Mucosa of descending colon (tissue), 3 donors: ENCODE measurements around the gene GPR17. TPM values are rescaled to one million over a fixed set of nuclear protein-coding genes. Genes with fewer than 3 reads are reported as not detected.
A peak's percentile ranks its signal among the peaks of the same experiment; 100 is the strongest.

Experiments
- ATAC-seq: fragments of 200-7000 bp; cut with Tn5 transposase; one replicate; pipeline ENCODE4 v1.9.1; 2020; ENCODE audit warnings: mild to moderate bottlenecking, moderate library complexity
- DNase-seq, 3 donors: peaks; one replicate each; pipeline ENCODE4 v3.0.0-alpha.2; 2020
- H3K36me3 ChIP-seq: fragments of 200-600 bp; one replicate; pipeline ENCODE4 v1.8.0; 2021; ENCODE audit warnings: low read depth, mild to moderate bottlenecking
- H3K4me1 ChIP-seq: fragments of 200-600 bp; one replicate; pipeline ENCODE4 v1.8.0; 2021; ENCODE audit warnings: low read depth, mild to moderate bottlenecking
- H3K4me3 ChIP-seq: fragments of 200-600 bp; one replicate; pipeline ENCODE4 v1.8.0; 2021; ENCODE audit warnings: mild to moderate bottlenecking
- H3K9me3 ChIP-seq: fragments of 200-600 bp; one replicate; pipeline ENCODE4 v1.8.0; 2021; ENCODE audit warnings: mild to moderate bottlenecking
- CTCF ChIP-seq: fragments of 200-600 bp; IDR thresholded peaks from one replicate; pipeline ENCODE4 v1.8.0; 2022; ENCODE audit warnings: antibody characterized with exemption, mild to moderate bottlenecking
- intact Hi-C, 2 donors: fragments of 100-400 bp; cut with DNase I in 1 of 2; cut with micrococcal nuclease in 1 of 2; formaldehyde crosslinking; loops; one replicate each; pipeline versions ENCODE4 v1.11.0 to v1.11.1; 2022; cut with DNase I, micrococcal nuclease
- total RNA-seq, 3 donors: library from RNA; stranded (reverse); fragmentation: NEBNext Ultra II Directional in 2 of 3; extraction: Animal tissue kit (Norgen Biotek cat#: 25700) in 2 of 3; gene quantifications; one replicate each; pipeline versions ENCODE4 v1.2.1 to v1.2.4, GENCODE V29; 2021 to 2023
- donor health status: DM: no; HTN: no; CAD: no; lungs with moderate emphysema.
- donor health status: DM: no; HTN: no; CAD: no.
- donor health status: DM: no; HTN: yes; CAD: no.

The GPR17 gene
- total RNA-seq, 3 donors from 2014 or later: 0.51 TPM; not detected in 2

- peak in 1 of 3 donors; percentile 50 for DNase-seq
- TF ChIP-seq CTCF: no peak
- Histone ChIP-seq H3K36me3 (no peaks in the 10 kb centered on the region), H3K9me3 (no peaks in the 10 kb centered on the region), H3K4me1 (peaks cover 2% of the 10 kb centered on the region), H3K4me3 (no peak overlapping the region)
- ATAC-seq: no peak
- intact Hi-C loops: no loop called here
Observed at GRCh38 chr2:127629637-127630036, 16.3 kb upstream of the GPR17 start.

- TF ChIP-seq CTCF: no peak
- Histone ChIP-seq H3K9me3 (no peaks in the 10 kb centered on the region), H3K4me1 (peaks cover 2% of the 10 kb centered on the region), H3K4me3 (no peak overlapping the region), H3K36me3 (no peaks in the 10 kb centered on the region)
- peak; percentile 2 for ATAC-seq
- intact Hi-C loops: no loop called here
- no peak for DNase-seq
Observed at GRCh38 chr2:127630096-127630863, 15.7 kb upstream of the GPR17 start.

- intact Hi-C loops: no loop called here
- no peak for ATAC-seq
- TF ChIP-seq CTCF: no peak
- Histone ChIP-seq H3K36me3 (no peaks in the 10 kb centered on the region), H3K4me3 (no peak overlapping the region), H3K9me3 (no peaks in the 10 kb centered on the region), H3K4me1 (peaks cover 2% of the 10 kb centered on the region)
- peak in 1 of 3 donors; percentile 50 for DNase-seq
Observed at GRCh38 chr2:127630864-127631540, 15.0 kb upstream of the GPR17 start.

- H3K4me1 ChIP-seq: peaks cover 7% of the 10 kb centered on the region
- ATAC-seq (no peak), DNase-seq (peak in 1 of 3 donors; percentile 43)
- no peaks in the 10 kb centered on the region for H3K9me3 ChIP-seq
- no peak overlapping the region for H3K4me3 ChIP-seq
- TF ChIP-seq CTCF: no peak
- intact Hi-C loops: no loop called here
- H3K36me3 ChIP-seq: no peaks in the 10 kb centered on the region
Observed at GRCh38 chr2:127631541-127631996, 14.4 kb upstream of the GPR17 start.

- no peak for ATAC-seq
- intact Hi-C loops: no loop called here
- Histone ChIP-seq H3K9me3 (no peaks in the 10 kb centered on the region), H3K4me3 (no peak overlapping the region), H3K4me1 (peaks cover 7% of the 10 kb centered on the region), H3K36me3 (no peaks in the 10 kb centered on the region)
- TF ChIP-seq CTCF: no peak
- peak in 1 of 3 donors; percentile 44 for DNase-seq
Observed at GRCh38 chr2:127631997-127632581, 13.9 kb upstream of the GPR17 start.
